HEK293T (cell line): ENCODE measurements around the gene UPF2.

Experiments used
- ELF4 ChIP-seq: fragments of 450-650 bp; IDR thresholded peaks from 2 replicates; pipeline ENCODE4 v1.6.1; 2017; ENCODE audit warnings: antibody characterized with exemption
- FOXK2 ChIP-seq: fragments of 450-650 bp; IDR thresholded peaks from 2 replicates; pipeline ENCODE4 v1.6.1; 2016; ENCODE audit warnings: mild to moderate bottlenecking
- HDGF ChIP-seq: fragments of 450-650 bp; IDR thresholded peaks from 2 replicates; pipeline ENCODE4 v1.6.1; 2017; ENCODE audit warnings: antibody characterized with exemption, borderline replicate concordance
- LEF1 ChIP-seq: fragments of 450-650 bp; IDR thresholded peaks from 2 replicates; pipeline ENCODE4 v1.6.1; 2017; ENCODE audit warnings: mild to moderate bottlenecking, borderline replicate concordance
- PKNOX1 ChIP-seq: fragments of 450-650 bp; IDR thresholded peaks from 2 replicates; pipeline ENCODE4 v1.6.1; 2016
- SP1 ChIP-seq: fragments of 450-650 bp; IDR thresholded peaks from 2 replicates; pipeline ENCODE4 v1.6.1; 2017

- TF ChIP-seq SP1 (no peak), HDGF (no peak), PKNOX1 (no peak), FOXK2 (no peak), LEF1 (no peak), ELF4 (no peak)
Observed at GRCh38 chr10:12045596-12045995, 3.0 kb upstream of the UPF2 start.
